Measurements from ENCODE around the gene RACGAP1. TPM values are rescaled to one million over a fixed set of nuclear protein-coding genes. Genes with fewer than 3 reads are reported as not detected.

The RACGAP1 gene
- total and polyA plus RNA-seq, 2 of the 4 experiments (the other 2 are of a cell fraction): 37.9 to 110 TPM

GRCh38 chr12:50060120-50060468 is 34.8 kb upstream of the RACGAP1 start:
- no peak overlapping the region for H4K91ac ChIP-seq (ENCODE audit: insufficient read depth, low read depth, low read length)
- no peak for TF ChIP-seq RCOR1 (IDR thresholded peaks at IDR 0.05; ENCODE audit: insufficient replicate concordance, low read length)
- TF ChIP-seq BHLHE40 (IDR thresholded peaks at IDR 0.05; ENCODE audit: low read depth, low read length): no peak
- TF ChIP-seq POLR2A (IDR thresholded peaks at IDR 0.05; ENCODE audit: low read depth, low read length): no peak
- TF ChIP-seq CTCF (conservative IDR thresholded peaks at IDR 0.05; ENCODE audit: low read depth, low read length): no peak
- no peak for TF ChIP-seq RFX5 (IDR thresholded peaks at IDR 0.05; ENCODE audit: low read depth, low read length)
- TF ChIP-seq RAD21 (IDR thresholded peaks at IDR 0.05; ENCODE audit: low read length): no peak
- TF ChIP-seq SMC3 (IDR thresholded peaks at IDR 0.05; ENCODE audit: low read depth, low read length): no peak
- TF ChIP-seq MAFK (IDR thresholded peaks at IDR 0.05; ENCODE audit: low read depth, low read length): no peak
- TF ChIP-seq FOS (IDR thresholded peaks at IDR 0.05; ENCODE audit: low read depth, low read length): no peak
- no peak for TF ChIP-seq ELK1 (IDR thresholded peaks at IDR 0.05; ENCODE audit: borderline replicate concordance, low read depth, low read length)
- TF ChIP-seq MXI1 (IDR thresholded peaks at IDR 0.05; ENCODE audit: borderline replicate concordance, low read depth, low read length): no peak
- TF ChIP-seq MAZ (IDR thresholded peaks at IDR 0.05; ENCODE audit: borderline replicate concordance, low read depth, low read length): no peak
- TF ChIP-seq CHD1 (IDR thresholded peaks at IDR 0.05; ENCODE audit: low read depth, low read length): no peak
- TF ChIP-seq USF2 (IDR thresholded peaks at IDR 0.05; ENCODE audit: low read depth, low read length): no peak
- no peak for TF ChIP-seq NFE2L2 (IDR thresholded peaks at IDR 0.05; ENCODE audit: low read depth, low read length)
- TF ChIP-seq CEBPB (IDR thresholded peaks at IDR 0.05; ENCODE audit: low read depth, low read length): no peak
- BruUV-seq (replicated peaks): no TSS peak

More at GRCh38 chr12:50060120-50060468, 34.8 kb upstream of the RACGAP1 start:
- H3K18ac ChIP-seq (ENCODE audit: low read depth, low read length): no peak overlapping the region
- H2AK5ac ChIP-seq (ENCODE audit: low read depth, low read length): no peak overlapping the region
- peaks cover 9% of the 10 kb centered on the region for H3K4me1 ChIP-seq (ENCODE audit: control insufficient read depth, insufficient read depth, low read length)
- no peak overlapping the region for H3K4me2 ChIP-seq (ENCODE audit: low read depth, low read length)
- H2BK120ac ChIP-seq (ENCODE audit: low read depth, low read length): no peak overlapping the region
- H4K8ac ChIP-seq (ENCODE audit: low read depth in 2 of 2, low read length in 2 of 2): no peak overlapping the region
- no peak overlapping the region for H2AK9ac ChIP-seq (replicated peaks; ENCODE audit: low read depth, low read length, poor library complexity)
- H3K9me1 ChIP-seq (ENCODE audit: insufficient read depth, low read length): no peaks in the 10 kb centered on the region
- intact Hi-C loops (cut with micrococcal nuclease): no loop called here
- H4K5ac ChIP-seq (ENCODE audit: low read depth, low read length): no peak overlapping the region
- H3K9ac ChIP-seq (ENCODE audit: low read depth, low read length): no peak overlapping the region
- H2BK20ac ChIP-seq (ENCODE audit: low read depth, low read length): no peak overlapping the region
- H2BK5ac ChIP-seq (ENCODE audit: low read depth, low read length, poor library complexity, severe bottlenecking): no peak overlapping the region
- no peak overlapping the region for H3K23ac ChIP-seq (ENCODE audit: low read depth, low read length)
- ChIA-PET POLR2A (ENCODE audit: unreplicated experiment) (no interaction called here), CTCF (no interaction called here)
- H3K9me3 ChIP-seq (ENCODE audit: control insufficient read depth, insufficient read depth, low read length): no peaks in the 10 kb centered on the region
- H3K14ac ChIP-seq (replicated peaks; ENCODE audit: low read depth, low read length): no peak overlapping the region
- no peak overlapping the region for H3K27ac ChIP-seq (ENCODE audit: insufficient read depth, low read length)
- no peak overlapping the region for H3K4ac ChIP-seq (ENCODE audit: low read depth, low read length)
- peaks cover 12% of the 10 kb centered on the region for H3K27me3 ChIP-seq (ENCODE audit: control insufficient read depth, insufficient read depth, low read length)
- H2AFZ ChIP-seq (replicated peaks; ENCODE audit: low read length, poor library complexity): no peak overlapping the region
- H3K36me3 ChIP-seq (ENCODE audit: control insufficient read depth, insufficient read depth, low read length): 0 out of 2 replicates have a peak, but pooled peaks cover 3% of the 10 kb centered on the region
- dilution Hi-C loops (cut with HindIII; ENCODE audit: low sequenced_read_pairs, unreplicated experiment): no loop called here
- H4K20me1 ChIP-seq (ENCODE audit: insufficient read depth, low read length): peaks cover 7% of the 10 kb centered on the region; the same call in 1 of the 2 replicates
- H2BK15ac ChIP-seq (ENCODE audit: low read depth, low read length): no peak overlapping the region
- no peaks in the 10 kb centered on the region; a peak in 1 of 4 replicates for H3K79me1 ChIP-seq (ENCODE audit: low read depth in 1 of 2, low read length in 2 of 2)
- DNase-seq (no peak), ATAC-seq (ENCODE audit: low read depth) (no peak)
- 80% methylated on average over 2 of the region's 4 CpGs; no CpG with 5 or more reads in 1 of the 2 experiments for WGBS, 2 experiments (ENCODE audit: extremely low coverage in 2 of 2, insufficient read length in 1 of 2)
- no peak overlapping the region for H3K4me3 ChIP-seq (ENCODE audit: insufficient read depth, low read depth, low read length)
- H3K56ac ChIP-seq (ENCODE audit: extremely low read depth, insufficient read depth, low read length): no peak overlapping the region
- in situ Hi-C loops (cut with MboI; ENCODE audit: low sequenced_read_pairs): no loop called here

Data from IMR-90 (cell line).